Measurements from ENCODE around the gene AP5B1. TPM values are rescaled to one million over a fixed set of nuclear protein-coding genes. Genes with fewer than 3 reads are reported as not detected.

Gene AP5B1
- total RNA-seq, 1 donor from 2014 or later: 19.3 TPM

DNA sequence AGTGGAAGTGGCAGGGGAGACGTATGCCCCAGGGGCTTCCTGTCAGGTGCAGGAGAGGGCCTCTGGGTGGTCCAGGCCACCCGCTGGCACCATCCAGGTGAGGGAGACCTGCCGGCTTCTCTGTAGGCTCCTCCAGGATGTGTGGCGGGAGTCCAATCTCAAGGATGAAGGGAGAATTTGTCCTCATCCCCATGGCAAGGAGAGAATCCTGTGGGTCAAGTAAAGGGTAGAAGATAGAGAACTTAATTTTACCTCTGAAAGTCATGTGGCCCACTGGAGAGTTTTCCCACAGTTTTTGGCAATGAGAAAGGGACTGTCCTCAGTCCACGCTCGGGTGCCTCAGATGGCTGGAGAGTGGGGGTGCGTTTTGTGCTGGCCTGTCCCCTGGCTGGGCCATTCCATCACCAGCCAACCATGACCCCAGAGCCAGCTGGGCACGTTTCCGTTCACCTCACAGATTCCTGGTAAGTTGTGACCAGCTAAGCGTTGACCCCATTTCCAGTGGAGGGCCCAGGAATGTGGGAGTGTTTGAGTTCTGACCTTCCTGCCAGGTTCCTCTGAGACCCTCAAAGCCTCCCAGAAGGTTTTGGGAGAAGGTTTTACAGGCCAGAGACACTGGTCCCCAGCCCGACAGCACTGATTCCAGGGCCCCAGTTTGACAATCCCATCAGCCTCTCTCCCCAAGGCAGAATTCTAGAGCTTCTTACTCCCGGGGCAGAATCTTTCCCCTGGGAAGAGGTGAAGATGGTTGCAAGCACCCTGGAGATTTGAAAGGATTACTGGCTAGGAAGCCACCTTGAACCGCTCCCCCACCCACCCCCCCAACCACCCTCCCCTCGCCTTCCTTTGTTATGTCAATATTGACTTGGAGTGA, 8.7 kb upstream of the AP5B1 start:
- Mint-ChIP-seq H3K27me3 (peaks cover 14% of the 10 kb centered on the region), H3K4me1 (ENCODE audit: low read depth) (peaks cover 21% of the 10 kb centered on the region), H3K27ac (peak overlapping the region; percentile 96), H3K4me3 (ENCODE audit: low read depth) (peak overlapping the region; percentile 79), H3K9me3 (ENCODE audit: low read depth) (no peaks in the 10 kb centered on the region), H3K36me3 (ENCODE audit: insufficient read depth) (peaks cover 3% of the 10 kb centered on the region)
- DNase-seq (ENCODE audit: low spot score, unreplicated experiment): no peak
- TF ChIP-seq, protein P1, sequence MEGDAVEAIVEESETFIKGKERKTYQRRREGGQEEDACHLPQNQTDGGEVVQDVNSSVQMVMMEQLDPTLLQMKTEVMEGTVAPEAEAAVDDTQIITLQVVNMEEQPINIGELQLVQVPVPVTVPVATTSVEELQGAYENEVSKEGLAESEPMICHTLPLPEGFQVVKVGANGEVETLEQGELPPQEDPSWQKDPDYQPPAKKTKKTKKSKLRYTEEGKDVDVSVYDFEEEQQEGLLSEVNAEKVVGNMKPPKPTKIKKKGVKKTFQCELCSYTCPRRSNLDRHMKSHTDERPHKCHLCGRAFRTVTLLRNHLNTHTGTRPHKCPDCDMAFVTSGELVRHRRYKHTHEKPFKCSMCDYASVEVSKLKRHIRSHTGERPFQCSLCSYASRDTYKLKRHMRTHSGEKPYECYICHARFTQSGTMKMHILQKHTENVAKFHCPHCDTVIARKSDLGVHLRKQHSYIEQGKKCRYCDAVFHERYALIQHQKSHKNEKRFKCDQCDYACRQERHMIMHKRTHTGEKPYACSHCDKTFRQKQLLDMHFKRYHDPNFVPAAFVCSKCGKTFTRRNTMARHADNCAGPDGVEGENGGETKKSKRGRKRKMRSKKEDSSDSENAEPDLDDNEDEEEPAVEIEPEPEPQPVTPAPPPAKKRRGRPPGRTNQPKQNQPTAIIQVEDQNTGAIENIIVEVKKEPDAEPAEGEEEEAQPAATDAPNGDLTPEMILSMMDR (IDR thresholded peaks at IDR 0.05; ENCODE audit: unreplicated experiment): no peak

DNA sequence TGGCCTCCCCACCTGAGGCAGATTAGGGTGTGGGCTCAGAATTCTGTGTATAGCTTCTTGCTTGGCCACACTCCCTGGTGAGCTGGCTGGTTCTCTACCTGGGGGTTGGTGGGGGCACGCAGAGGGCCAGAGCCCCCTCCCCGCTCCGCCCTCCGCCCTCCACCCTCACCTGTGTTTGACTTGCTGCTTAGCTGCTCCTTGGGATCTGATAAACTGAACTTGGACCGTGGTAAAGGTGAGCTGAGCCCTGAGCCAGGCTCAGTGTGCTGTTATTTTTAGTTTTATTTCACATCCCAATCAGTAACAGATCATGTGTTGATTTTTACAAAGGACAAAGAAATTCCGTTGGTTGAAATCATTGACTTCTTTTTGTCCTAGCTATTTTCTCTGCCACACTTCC, 8.0 kb upstream of the AP5B1 start:
- peaks cover 2% of the 10 kb centered on the region for H3K36me3 Mint-ChIP-seq (ENCODE audit: insufficient read depth)
- no peak for DNase-seq (ENCODE audit: low spot score, unreplicated experiment)
- peaks cover 24% of the 10 kb centered on the region for H3K4me1 Mint-ChIP-seq (ENCODE audit: low read depth)
- peaks cover 19% of the 10 kb centered on the region for H3K27me3 Mint-ChIP-seq
- no peaks in the 10 kb centered on the region for H3K9me3 Mint-ChIP-seq (ENCODE audit: low read depth)
- TF ChIP-seq, protein P1 (IDR thresholded peaks at IDR 0.05; ENCODE audit: unreplicated experiment): no peak
- H3K4me3 Mint-ChIP-seq (ENCODE audit: low read depth): peak overlapping the region; percentile 79
- peak overlapping the region; percentile 96 for H3K27ac Mint-ChIP-seq

DNA sequence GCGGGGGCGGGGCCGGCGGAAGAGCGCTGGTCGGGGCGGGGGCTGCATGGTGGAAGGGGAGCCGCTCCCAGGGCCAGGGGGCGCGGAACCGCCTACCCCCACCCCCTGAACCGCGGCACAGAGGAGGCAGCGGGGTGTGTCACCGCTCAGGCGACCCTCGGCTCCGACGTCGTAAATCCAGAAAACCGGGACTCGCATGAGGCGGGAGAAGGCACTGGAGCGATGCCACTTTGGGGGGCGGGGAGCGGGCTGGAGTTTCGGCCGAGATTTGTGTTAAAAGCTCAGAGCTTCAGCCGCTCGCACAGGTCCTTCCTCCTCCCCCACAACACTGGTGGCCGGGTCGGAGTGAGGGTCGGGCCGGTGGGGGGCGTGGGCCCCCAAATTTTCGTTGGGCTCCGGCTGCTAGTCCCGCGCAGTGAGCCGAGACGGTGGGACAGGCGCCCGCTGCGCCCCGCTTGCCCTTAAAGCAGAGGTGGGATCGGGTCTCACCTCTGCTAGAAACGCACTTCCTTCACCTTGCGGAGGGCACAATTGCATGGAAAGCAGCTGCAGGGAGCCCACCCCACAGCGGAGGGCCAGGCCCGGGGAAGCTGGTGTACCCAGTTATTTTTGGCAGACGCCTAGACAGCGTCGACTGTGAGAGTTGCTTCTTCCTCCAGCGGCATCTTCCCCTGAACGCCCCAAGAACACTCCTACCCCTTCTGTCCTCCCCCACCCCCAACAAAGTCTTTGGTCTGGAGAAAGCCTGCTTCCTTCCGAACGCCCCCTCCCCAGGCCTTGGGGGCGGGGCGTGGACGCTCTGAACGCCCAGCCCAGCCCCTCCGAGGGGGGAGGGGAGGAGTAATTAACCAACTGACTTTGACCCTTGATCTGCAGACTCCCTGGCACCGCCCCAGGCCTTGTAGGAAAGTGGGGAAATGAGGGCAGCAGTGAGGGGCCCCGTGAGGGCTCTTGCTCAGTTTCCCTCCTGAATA, 7.2 kb upstream of the AP5B1 start:
- peaks cover 25% of the 10 kb centered on the region for H3K4me1 Mint-ChIP-seq (ENCODE audit: low read depth)
- no peaks in the 10 kb centered on the region for H3K9me3 Mint-ChIP-seq (ENCODE audit: low read depth)
- peaks cover 25% of the 10 kb centered on the region for H3K27me3 Mint-ChIP-seq
- peaks cover 2% of the 10 kb centered on the region for H3K36me3 Mint-ChIP-seq (ENCODE audit: insufficient read depth)
- TF ChIP-seq, protein P1 (IDR thresholded peaks at IDR 0.05; ENCODE audit: unreplicated experiment): no peak
- DNase-seq (ENCODE audit: low spot score, unreplicated experiment): peak; percentile 40
- H3K4me3 Mint-ChIP-seq (ENCODE audit: low read depth): peak overlapping the region; percentile 79
- H3K27ac Mint-ChIP-seq: peak overlapping the region; percentile 96

DNA sequence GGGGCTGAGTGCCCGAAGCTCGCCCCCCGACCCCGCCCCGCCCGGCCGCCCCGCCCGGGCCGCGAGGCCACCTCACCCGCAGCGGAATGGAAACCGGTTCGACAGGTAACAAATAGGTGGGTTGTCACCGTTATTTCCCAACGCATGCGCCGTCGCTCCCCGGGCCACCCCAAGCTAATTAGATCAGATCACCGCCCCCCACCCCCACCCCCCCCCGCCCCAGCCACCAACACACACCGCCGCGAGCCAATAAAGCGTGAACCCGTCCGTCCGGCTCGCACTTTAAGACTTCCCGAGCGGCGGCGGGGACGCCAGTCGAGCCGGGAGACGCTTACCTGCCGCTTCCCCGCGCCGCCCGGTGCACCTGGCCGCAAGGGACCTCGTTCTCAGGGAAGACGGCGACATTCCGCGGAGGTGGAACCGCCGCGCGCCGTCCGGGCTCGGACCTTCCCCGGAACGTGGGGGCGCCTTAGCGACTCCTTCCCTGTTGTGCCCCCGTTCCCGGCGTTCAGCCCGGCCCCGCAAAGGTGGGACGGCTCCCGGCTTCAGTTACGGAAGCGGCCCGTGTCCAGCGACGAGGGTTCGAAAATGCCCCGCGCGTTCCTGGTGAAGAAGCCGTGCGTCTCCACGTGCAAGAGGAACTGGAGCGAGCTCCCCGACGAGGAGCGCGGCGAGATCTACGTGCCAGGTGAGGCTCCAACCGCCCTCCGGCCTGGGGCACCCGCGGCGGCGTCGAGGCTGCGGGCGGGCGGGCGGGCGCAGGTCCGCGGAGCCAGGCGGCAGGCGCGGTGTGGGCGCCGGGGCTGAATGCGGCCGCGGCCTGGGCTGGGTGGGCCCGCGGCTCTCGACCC, 6.2 kb upstream of the AP5B1 start, which contains the start of gene OVOL1:
Gene OVOL1 (plus strand): TSS at position 278 of the 851 bp plus-strand sequence. CDS start 311 bp downstream, at position 589.
- Mint-ChIP-seq H3K27me3 (peaks cover 27% of the 10 kb centered on the region), H3K4me1 (ENCODE audit: low read depth) (peaks cover 25% of the 10 kb centered on the region), H3K36me3 (ENCODE audit: insufficient read depth) (no peaks in the 10 kb centered on the region), H3K4me3 (ENCODE audit: low read depth) (peak within 1 kb of the TSS; percentile 82), H3K27ac (peak within 1 kb of the TSS; percentile 92), H3K9me3 (ENCODE audit: low read depth) (no peaks in the 10 kb centered on the region)
- TF ChIP-seq, protein P1 (IDR thresholded peaks at IDR 0.05; ENCODE audit: unreplicated experiment): no peak
- peak; percentile 81 for DNase-seq (ENCODE audit: low spot score, unreplicated experiment)
